ENCODE results near the gene HS3ST1.

Gene HS3ST1

GRCh38 chr4:11428231-11428898 lies at the start of gene HS3ST1:
Gene HS3ST1, minus strand, starts transcription at chr4:11428894. Its CDS starts 28,889 bp downstream, at chr4:11400005.
- peak within 1 kb of the TSS in 15 of 21 experiments; percentile 12 to 78 (median 48) for H3K27ac ChIP-seq
- H3K4me3 ChIP-seq: peak within 1 kb of the TSS; percentile 28 to 62 (median 50)

GRCh38 chr4:11475871-11476270 lies 47.2 kb upstream of the HS3ST1 start:
- no peak overlapping the region for H3K27ac ChIP-seq

GRCh38 chr4:11474146-11474545 lies 45.5 kb upstream of the HS3ST1 start:
- H3K4me3 ChIP-seq: no peak overlapping the region
- H3K27ac ChIP-seq: no peak overlapping the region

More at GRCh38 chr4:11475871-11476270, 47.2 kb upstream of the HS3ST1 start:
- no peak overlapping the region for H3K4me3 ChIP-seq

GRCh38 chr4:11472535-11472934 lies 43.8 kb upstream of the HS3ST1 start:
- peak overlapping the region in 5 of 21 experiments; percentile 22 to 83 (median 63) for H3K27ac ChIP-seq
- H3K4me3 ChIP-seq: no peak overlapping the region

GRCh38 chr4:11471618-11472017 lies 42.9 kb upstream of the HS3ST1 start:
- Histone ChIP-seq H3K4me3 (peak overlapping the region in 2 of 7 experiments; percentile 8), H3K27ac (peak overlapping the region in 12 of 21 experiments; percentile 22 to 83 (median 52))

GRCh38 chr4:11471046-11471441 lies 42.4 kb upstream of the HS3ST1 start:
- no peak overlapping the region for H3K4me3 ChIP-seq
- peak overlapping the region in 7 of 21 experiments; percentile 1 to 83 (median 60) for H3K27ac ChIP-seq

GRCh38 chr4:11470438-11471045 lies 41.8 kb upstream of the HS3ST1 start:
- no peak overlapping the region for H3K4me3 ChIP-seq
- peak overlapping the region in 6 of 21 experiments; percentile 1 to 69 (median 48) for H3K27ac ChIP-seq

GRCh38 chr4:11469650-11470437 lies 41.1 kb upstream of the HS3ST1 start:
- no peak overlapping the region for H3K4me3 ChIP-seq
- peak overlapping the region in 3 of 21 experiments; percentile 1 to 63 (median 42) for H3K27ac ChIP-seq

- Histone ChIP-seq H3K27ac (no peak overlapping the region), H3K4me3 (no peak overlapping the region)
Measured at GRCh38 chr4:11468901-11469300, 40.2 kb upstream of the HS3ST1 start.

GRCh38 chr4:11467931-11468330 lies 39.2 kb upstream of the HS3ST1 start:
- no peak overlapping the region for H3K27ac ChIP-seq
- H3K4me3 ChIP-seq: no peak overlapping the region

- Histone ChIP-seq H3K4me3 (no peak overlapping the region), H3K27ac (no peak overlapping the region)
Measured at GRCh38 chr4:11463707-11464106, 35.0 kb upstream of the HS3ST1 start.

- Histone ChIP-seq H3K27ac (no peak overlapping the region), H3K4me3 (no peak overlapping the region)
Measured at GRCh38 chr4:11456401-11456800, 27.7 kb upstream of the HS3ST1 start.

GRCh38 chr4:11455201-11455835 lies 26.6 kb upstream of the HS3ST1 start:
- Histone ChIP-seq H3K27ac (no peak overlapping the region), H3K4me3 (no peak overlapping the region)

- H3K27ac ChIP-seq: no peak overlapping the region
- H3K4me3 ChIP-seq: no peak overlapping the region
Measured at GRCh38 chr4:11451716-11452115, 23.0 kb upstream of the HS3ST1 start.

GRCh38 chr4:11446155-11446811 lies 17.6 kb upstream of the HS3ST1 start:
- no peak overlapping the region for H3K4me3 ChIP-seq
- H3K27ac ChIP-seq: no peak overlapping the region

- no peak overlapping the region for H3K27ac ChIP-seq
Measured at GRCh38 chr4:11441194-11441556, 12.5 kb upstream of the HS3ST1 start.

GRCh38 chr4:11440481-11441193 lies 11.9 kb upstream of the HS3ST1 start:
- Histone ChIP-seq H3K4me3 (no peak overlapping the region), H3K27ac (no peak overlapping the region)

More at GRCh38 chr4:11441194-11441556, 12.5 kb upstream of the HS3ST1 start:
- no peak overlapping the region for H3K4me3 ChIP-seq

GRCh38 chr4:11439836-11440235 lies 11.1 kb upstream of the HS3ST1 start:
- Histone ChIP-seq H3K27ac (no peak overlapping the region), H3K4me3 (no peak overlapping the region)

GRCh38 chr4:11438647-11439046 lies 10.0 kb upstream of the HS3ST1 start:
- Histone ChIP-seq H3K27ac (no peak overlapping the region), H3K4me3 (no peak overlapping the region)
